ENCODE measurements around the gene PLCB4.

Gene PLCB4

GRCh38 chr20:9230406-9230805 lies 161.5 kb downstream of the PLCB4 start:
- no peak for DNase-seq

- DNase-seq = no peak
These were observed 164.9 kb downstream of the PLCB4 start for GRCh38 chr20:9233804-9234203.

GRCh38 chr20:9235518-9235917 lies 166.6 kb downstream of the PLCB4 start:
- peak; percentile 67 for DNase-seq

- DNase-seq = no peak
These were observed 167.6 kb downstream of the PLCB4 start for GRCh38 chr20:9236458-9236857.

GRCh38 chr20:9241232-9241692 lies 172.4 kb downstream of the PLCB4 start:
- DNase-seq = peak; percentile 81

- DNase-seq = no peak
These were observed 173.0 kb downstream of the PLCB4 start for GRCh38 chr20:9241721-9242427.

- peak; percentile 7 for DNase-seq
These were observed 175.1 kb downstream of the PLCB4 start for GRCh38 chr20:9243986-9244385.

GRCh38 chr20:9244811-9245210 lies 175.9 kb downstream of the PLCB4 start:
- no peak for DNase-seq

GRCh38 chr20:9246731-9247130 lies 177.8 kb downstream of the PLCB4 start:
- DNase-seq = no peak

- DNase-seq = no peak
These were observed 181.6 kb downstream of the PLCB4 start for GRCh38 chr20:9250511-9250910.

- DNase-seq = no peak
These were observed 184.2 kb downstream of the PLCB4 start for GRCh38 chr20:9253006-9253539.

- DNase-seq = no peak
These were observed 186.3 kb downstream of the PLCB4 start for GRCh38 chr20:9255171-9255570.

- DNase-seq = no peak
These were observed 187.5 kb downstream of the PLCB4 start for GRCh38 chr20:9256393-9256792.

- DNase-seq = peak; percentile 62
These were observed 190.0 kb downstream of the PLCB4 start for GRCh38 chr20:9258901-9259300.

- DNase-seq = no peak
These were observed 191.1 kb downstream of the PLCB4 start for GRCh38 chr20:9260027-9260426.

GRCh38 chr20:9261781-9262180 lies 192.9 kb downstream of the PLCB4 start:
- DNase-seq = no peak

GRCh38 chr20:9262653-9263194 lies 193.8 kb downstream of the PLCB4 start:
- no peak for DNase-seq

- no peak for DNase-seq
These were observed 200.5 kb downstream of the PLCB4 start for GRCh38 chr20:9269280-9269971.

- DNase-seq = no peak
These were observed 201.9 kb downstream of the PLCB4 start for GRCh38 chr20:9270831-9271230.

- no peak for DNase-seq
These were observed 208.1 kb downstream of the PLCB4 start for GRCh38 chr20:9276966-9277468.

- no peak for DNase-seq
These were observed 211.1 kb downstream of the PLCB4 start for GRCh38 chr20:9279918-9280401.

GRCh38 chr20:9280666-9281065 lies 211.8 kb downstream of the PLCB4 start:
- no peak for DNase-seq

- DNase-seq = no peak
These were observed 212.9 kb downstream of the PLCB4 start for GRCh38 chr20:9281803-9282202.

GRCh38 chr20:9285617-9286016 lies 216.7 kb downstream of the PLCB4 start:
- no peak for DNase-seq

All from MV-4-11 (cell line).